HG03045 (cell line): Measurements from ENCODE around the gene ATP5MG.
"Not testable (repeated sequence)": the region's sequence is repeated elsewhere in the genome, so short reads cannot be mapped to it uniquely, and the experiment has no call there.

Source experiments
- ATAC-seq: cut with Tn5 transposase; IDR thresholded peaks from one replicate; pipeline ENCODE4 v1.9.1; 2021; ENCODE audit warnings: mild to moderate bottlenecking, moderate library complexity; ENCODE audit not compliant: unreplicated experiment

The ATP5MG gene

GRCh38 chr11:118406599-118407166 lies 5.3 kb downstream of the ATP5MG start:
- ATAC-seq: no peak

GRCh38 chr11:118410055-118410745 lies 8.8 kb downstream of the ATP5MG start:
- ATAC-seq: peak; percentile 41

DNA sequence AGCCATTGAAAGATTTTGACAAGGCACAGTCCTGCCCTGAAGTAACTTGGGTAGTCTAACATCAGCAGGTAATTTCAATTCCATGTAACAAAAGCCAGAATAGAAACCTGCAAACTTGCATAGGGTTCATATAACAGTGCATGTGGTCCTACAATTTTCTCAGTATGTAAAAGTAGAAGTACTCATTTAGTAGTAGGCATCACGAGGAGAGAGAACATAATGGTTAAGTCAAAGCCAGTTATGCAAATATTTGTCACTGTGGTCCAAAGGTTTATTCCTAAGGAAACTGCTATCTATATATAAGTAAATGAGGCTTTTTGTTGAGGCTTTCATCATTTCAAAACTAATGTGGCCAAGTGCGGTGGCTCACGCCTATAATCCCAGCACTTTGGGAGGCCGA lies 10.1 kb downstream of the ATP5MG start:
- no peak for ATAC-seq

DNA sequence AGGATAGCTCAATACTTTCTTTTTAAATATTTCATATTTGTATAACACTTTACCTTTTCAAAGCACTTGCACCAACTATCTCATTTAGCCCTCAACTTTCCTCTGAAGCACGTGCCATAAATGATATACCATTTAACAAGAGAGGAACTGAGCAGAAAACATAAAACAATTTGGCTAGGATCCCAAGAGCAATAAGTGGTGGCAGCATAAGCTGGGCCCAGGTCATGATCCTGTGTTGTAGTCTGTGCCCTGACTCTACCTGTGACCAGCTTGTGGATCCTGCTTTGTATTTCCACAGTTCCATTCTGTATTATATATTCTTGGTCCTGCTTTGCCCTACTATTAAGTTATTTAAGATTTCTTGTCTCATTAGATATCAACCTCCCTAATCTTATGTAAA lies 11.5 kb downstream of the ATP5MG start:
- no peak for ATAC-seq

GRCh38 chr11:118415062-118415738 lies 13.8 kb downstream of the ATP5MG start:
- no peak for ATAC-seq

- no peak for ATAC-seq
These were observed 14.3 kb downstream of the ATP5MG start for GRCh38 chr11:118415739-118416068.

DNA sequence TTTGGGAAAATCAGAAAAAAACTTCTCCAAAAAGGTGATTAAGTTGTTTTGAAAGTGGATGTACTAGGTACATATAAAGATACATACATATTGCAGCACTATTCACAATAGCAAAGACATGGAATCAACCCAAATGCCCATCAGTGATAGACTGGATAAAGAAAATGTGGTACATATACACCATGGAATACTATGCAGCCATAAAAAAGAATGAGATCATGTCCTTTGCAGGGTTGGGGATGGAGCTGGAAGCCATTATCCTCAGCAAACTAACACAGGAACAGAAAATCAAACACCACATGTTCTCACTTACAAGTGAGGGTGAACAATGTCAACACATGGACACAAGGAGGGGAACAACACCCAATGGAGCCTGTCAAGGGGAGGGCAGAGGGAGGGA lies 15.5 kb downstream of the ATP5MG start:
- not testable (repeated sequence) for ATAC-seq

DNA sequence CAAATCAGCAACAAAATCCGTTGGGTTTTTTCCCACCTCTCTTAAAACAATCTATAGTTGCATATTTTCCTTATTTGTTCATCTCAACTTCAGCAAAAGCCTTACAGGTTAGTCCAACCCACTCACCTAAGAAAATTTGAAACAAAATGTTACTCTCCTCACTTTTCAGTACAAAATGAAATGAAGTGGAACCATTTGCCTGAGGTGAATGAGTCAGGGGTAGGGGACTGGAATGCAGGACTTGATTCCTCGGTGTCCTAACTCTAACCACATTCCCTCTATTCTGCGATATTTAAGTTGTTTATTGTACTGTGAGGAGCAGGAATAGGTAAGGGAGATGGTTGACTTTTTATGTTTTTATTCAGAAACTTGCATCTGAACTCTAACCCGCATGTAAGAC lies 16.4 kb downstream of the ATP5MG start:
- no peak for ATAC-seq

- ATAC-seq: no peak
These were observed 17.4 kb downstream of the ATP5MG start for GRCh38 chr11:118418766-118419165.

- no peak for ATAC-seq
These were observed 26.3 kb downstream of the ATP5MG start for GRCh38 chr11:118427707-118428106.

DNA sequence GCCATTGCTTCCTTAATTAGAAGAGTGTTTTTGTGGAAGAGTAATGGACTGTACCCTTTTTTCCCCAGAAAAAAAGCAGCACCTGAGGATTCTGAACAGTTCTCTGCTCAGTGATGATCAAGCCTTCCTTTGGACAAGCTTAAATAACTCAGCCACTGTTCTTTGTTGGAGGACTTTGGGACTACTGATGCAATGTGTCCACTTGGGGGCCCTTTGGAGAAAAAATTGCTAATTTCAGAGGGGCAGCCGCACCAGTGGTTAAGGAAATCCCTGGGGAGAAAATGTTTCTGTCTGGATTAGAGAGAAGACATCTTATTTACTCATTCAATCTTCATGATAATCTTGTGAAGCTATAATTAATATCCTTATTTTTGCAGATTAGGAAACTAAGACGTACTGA lies 29.6 kb downstream of the ATP5MG start:
- ATAC-seq: no peak

DNA sequence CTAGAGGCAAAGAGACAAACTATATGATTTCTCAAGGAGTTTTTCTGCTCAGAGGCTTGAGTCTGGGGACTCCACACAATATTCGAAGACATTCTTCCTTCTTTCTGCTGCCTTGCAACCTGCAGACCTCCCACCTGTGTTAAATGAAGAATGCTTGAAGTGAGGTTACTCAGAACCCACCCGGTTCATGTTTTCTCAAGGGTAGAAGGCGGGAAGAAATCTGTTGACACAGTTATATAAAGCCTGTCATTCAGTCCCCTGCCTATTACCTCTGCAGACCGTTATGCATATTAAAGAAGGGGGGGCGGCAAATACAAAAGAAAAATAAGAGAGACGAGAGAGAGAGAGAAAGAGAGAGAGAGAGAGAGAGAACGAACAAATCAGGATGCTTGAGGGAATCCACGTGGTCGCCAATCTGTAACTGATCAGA lies 32.7 kb downstream of the ATP5MG start:
- ATAC-seq: no peak

GRCh38 chr11:118434553-118435289 lies 33.3 kb downstream of the ATP5MG start:
- ATAC-seq: no peak

GRCh38 chr11:118435290-118435892 lies 34.0 kb downstream of the ATP5MG start:
- ATAC-seq: peak; percentile 20

DNA sequence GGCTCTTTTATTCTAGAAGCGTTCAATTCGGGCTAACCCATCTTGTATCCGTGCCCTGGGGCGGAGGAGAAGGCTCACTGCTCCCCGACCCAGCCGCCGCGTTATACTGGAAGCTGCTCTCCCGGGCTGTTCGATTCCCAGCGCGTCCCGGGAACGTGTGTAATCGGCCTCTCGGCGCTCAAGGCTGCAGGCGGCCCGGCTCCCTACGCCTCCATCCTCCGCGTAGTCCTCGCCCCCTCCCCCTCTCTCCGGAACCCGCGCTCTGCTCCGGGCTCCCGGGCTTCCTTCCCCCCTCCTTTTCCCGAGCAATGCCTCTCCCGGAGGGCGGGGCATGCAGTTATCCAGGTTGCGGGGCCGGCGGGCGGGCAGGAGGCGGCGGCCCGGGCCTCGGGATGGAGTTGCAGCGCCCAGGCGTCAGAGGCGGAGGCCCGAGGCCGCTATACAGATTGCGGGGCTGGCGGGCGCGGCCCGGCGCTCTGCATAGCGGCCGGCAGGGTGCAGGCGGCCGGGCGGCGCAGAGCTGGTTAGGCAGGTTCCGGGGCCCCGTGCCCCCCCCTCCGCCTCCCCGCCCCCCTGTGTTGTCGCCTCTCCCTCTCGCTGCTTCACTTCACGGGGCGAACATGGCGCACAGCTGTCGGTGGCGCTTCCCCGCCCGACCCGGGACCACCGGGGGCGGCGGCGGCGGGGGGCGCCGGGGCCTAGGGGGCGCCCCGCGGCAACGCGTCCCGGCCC lies 34.7 kb downstream of the ATP5MG start, which contains the start of gene KMT2A:
TSS of gene KMT2A (plus strand) at position 600 of the 732 bp plus-strand sequence. CDS start at position 621, 21 bp downstream.
- peak; percentile 69 for ATAC-seq

GRCh38 chr11:118436639-118437207 lies 35.3 kb downstream of the ATP5MG start:
- peak; percentile 18 for ATAC-seq

DNA sequence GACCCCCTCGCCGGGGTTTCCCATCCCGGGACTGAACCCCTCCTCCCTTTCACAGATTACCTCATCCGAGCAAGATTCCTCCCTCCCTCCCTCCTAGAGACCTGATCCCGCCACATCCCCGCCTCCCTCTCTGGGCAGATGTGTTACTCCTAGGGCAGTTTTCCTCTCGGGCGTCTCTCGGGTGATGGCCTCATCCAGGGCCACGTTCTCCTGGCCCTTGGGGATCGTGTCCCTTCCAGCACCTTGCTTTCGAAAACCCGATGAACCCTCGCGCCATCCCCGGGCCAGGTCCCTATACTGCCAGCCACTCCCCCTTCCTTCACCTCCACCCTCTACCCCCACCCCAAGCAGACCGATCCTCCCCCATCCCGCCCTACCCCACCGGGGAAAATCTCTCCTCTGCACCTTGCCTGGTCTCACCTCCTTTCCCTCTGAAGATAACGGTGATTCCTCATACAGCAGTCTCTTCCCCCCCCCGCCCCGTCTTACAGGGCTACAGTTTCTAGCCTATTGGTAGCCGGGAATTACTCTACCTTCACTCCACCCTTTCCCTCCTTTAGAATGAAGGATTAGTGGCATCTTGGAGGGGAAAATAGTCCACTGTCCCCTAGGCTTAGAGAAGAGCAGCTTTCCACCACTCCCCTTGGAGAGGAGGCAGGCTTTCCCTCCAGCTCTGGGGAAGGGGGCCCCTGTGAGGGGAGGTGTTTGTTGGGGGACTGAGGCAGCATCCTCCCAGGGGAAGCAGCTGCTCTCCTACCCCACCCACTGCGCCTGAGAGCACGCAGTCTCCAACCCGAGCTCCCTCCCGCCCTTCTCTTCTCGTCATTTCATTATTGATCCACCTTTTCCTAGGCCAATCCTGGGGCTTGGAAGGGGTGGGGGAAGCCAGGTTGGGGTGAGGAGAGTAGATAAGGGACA lies 36.1 kb downstream of the ATP5MG start:
- ATAC-seq: no peak

GRCh38 chr11:118438314-118438931 lies 37.0 kb downstream of the ATP5MG start:
- no peak for ATAC-seq

DNA sequence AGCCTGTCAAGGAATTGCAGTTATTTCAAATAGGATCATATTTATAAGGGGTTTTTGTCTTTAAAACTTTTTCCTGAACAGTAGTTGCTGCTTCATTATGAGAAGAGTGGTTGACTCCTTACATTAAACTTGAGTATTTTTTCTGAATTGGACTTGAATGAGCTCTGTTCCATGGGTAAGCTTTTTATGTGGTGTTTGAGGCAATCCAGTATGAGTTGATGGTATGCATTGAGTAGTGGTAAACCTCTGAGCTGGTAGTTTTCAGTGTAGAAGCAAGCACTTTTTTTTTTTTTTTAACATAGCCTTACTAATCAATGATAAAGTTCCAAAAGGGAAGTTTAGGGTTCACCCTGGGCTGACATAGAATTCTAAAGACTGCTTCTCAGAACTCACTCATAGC lies 38.2 kb downstream of the ATP5MG start:
- ATAC-seq: no peak
